SW 1271 (cell line): ENCODE measurements around the gene DMRT2.

Experiments used
- DNase-seq, 2 experiments: peaks; one replicate each; lab custom pipeline; 2025; lab: John Stamatoyannopoulos, UW

The DMRT2 gene

DNA sequence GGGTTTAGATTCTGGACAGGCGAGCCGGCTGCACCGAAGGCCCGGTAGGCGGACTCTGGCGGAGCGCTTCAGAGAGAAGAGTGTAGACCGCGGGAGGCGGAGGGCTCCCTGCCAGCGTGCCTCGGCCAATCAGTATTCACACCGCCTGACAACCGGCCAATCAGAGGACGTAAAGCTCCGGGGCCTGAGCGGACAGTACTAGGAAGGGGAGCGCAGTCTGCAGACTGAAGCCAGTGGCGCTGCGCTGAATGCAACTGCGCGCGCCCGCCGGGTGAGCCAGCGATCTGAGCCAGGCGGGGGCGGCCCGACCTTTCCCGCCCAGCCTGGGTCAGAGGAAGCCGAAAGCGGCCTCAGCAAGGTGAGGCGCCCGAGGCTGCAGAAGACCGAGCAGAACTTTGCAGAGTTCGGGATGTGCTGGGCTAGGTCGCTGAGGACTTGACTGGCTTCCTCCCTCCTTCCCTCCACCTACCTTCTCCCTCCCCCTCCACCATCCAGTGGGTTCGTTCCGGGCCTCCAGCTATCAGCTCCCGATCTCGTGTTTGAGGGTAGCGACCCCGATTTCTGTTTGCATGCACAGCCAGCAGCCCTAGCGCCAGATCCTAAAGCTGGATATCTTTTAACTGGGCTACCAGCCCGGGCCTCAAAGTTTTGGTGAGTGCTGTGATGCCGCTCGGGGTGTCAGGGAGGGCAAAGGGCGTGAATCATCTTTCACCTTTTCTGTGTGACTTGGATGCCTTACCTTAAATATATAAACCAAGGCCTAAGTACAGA, at the start of gene DMRT2:
TSS of gene DMRT2 (plus strand) at position 233 of the 771 bp plus-strand sequence. CDS start 1,257 bp downstream, outside the sequence.
- no peak for DNase-seq

DNA sequence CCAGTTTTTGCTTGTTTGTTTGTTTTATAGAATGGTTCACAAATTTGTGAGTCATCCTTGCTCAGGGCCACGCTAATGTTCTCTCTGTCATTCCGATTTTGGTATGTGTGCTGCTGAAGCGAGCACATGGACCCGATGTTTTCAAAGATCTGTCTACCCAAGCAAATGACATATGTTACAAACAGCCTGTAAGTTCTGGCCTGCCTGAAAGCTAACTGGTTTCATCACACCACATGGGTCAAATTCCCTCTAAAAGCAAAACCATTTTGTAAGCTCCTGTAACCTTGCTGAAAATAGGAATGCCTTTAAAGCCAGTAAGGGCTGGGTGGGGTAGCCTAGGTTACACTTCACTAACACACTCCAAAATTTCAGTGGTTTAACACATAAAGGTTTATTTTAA, 48.3 kb upstream of the DMRT2 start:
- no peak for DNase-seq

DNA sequence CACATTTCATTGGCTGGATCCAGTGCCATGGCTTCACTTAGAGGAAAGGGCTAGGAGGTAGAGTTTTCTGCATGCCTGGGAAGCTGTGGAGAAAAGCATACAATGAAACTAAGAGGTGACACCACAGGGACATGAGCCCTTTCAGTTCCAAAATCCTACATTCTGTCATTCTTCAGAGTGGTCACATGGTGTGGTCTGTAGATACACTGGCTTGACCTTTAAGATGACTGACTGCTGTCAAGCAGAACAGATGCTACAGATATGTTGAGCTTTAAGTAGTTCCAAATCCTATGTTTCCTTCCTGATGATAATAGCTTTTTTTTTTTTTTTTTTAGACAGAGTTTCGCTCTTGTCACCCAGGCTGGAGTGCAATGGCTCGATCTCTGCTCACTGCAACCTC, 47.5 kb upstream of the DMRT2 start:
- DNase-seq, result no peak

- DNase-seq, result peak in 1 of 2 experiments; percentile 7
These were observed 45.0 kb upstream of the DMRT2 start for GRCh38 chr9:1005043-1005667.

DNA sequence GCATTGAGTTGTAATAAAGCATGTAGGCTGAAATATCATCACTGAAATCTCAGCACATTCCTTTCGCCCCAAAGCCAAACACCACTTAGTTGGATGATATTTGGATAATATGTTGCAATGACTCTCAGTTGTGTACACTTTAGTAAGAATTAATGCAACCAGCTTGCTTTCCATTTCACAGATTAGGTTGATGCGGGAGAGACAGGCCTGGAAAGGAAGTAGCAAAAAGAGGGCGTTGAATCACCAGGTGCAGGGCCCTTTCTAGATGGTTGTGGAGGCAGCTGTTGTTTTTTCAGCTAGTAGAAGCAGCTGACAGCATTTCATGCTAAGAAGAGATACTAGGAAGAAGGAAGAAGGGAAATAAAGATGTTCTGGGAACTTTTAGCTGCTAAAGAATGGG, 42.8 kb upstream of the DMRT2 start:
- no peak for DNase-seq

- no peak for DNase-seq
These were observed 41.9 kb upstream of the DMRT2 start for GRCh38 chr9:1008216-1008615.

DNA sequence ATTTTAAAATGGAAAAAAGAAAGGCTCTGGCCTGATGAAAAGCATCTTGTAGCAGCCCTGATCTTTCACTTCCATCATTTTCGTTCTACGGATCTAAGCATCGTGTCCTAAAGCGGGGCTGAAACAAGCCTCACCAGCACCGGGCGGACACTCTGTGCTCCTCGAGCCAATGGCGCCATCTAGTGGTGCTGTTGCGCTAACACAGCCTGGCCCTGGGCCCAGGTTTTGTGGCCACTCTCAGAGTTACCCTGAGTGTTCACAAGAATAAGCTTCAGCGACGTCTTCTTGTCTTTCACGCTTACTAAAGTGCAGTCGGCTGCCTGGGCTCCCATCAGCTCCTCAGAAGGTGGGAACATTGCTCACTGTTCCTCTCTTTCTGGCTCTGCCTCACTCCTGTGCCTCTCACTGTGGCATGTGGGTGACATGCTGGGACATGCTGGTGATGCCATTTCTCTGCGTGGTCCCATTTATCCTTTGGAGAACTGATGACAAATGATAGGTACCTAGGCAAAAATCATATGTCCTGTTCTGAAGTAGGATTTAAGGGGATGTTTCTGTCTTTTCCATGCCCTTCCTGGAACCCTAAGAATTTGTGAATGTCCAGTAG, 41.0 kb upstream of the DMRT2 start:
- peak; percentile 7 to 16 for DNase-seq

DNA sequence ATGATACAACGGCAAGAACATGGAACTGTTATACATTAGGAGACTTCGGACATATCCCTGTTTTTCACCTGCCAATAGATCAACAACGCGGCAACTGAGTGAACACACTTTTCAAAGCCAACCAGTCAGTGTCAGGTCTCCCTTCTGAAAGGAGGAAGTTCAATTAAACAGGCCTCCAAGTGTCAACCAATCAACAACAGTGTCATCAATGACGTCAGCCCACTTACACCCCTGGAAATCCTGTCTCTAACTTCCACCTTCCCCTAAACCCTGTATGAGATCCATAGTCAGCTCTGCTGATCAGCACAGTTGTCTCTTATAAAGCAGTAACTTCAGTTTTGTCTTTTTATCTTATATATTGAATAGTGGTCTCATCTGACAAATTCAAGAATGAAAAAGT, 37.1 kb upstream of the DMRT2 start:
- DNase-seq, result no peak

GRCh38 chr9:1014225-1014624, 35.9 kb upstream of the DMRT2 start:
- no peak for DNase-seq

DNA sequence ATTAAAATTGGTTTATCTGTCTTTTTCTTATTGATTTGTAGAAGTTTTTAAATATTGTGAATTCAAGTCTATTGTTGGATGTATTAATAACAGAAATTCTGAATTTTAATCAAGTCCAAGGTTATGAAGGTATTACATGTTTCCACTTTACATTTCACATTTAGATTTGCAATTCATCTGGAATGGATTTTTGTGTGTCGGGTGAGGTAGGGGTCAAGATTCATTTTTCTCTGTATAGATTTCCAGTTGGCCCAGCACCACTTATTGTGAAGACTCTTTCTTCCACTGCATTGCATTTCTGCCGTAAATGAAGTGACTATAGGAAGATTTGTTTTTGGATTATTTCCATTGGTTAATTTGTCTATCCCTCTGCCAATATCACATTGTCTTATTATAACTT, 35.5 kb upstream of the DMRT2 start:
- no peak for DNase-seq

- DNase-seq, result no peak
These were observed 32.0 kb upstream of the DMRT2 start for GRCh38 chr9:1018121-1018520.

GRCh38 chr9:1024112-1024511, 26.0 kb upstream of the DMRT2 start:
- DNase-seq, result no peak

GRCh38 chr9:1025131-1025530, 25.0 kb upstream of the DMRT2 start:
- no peak for DNase-seq

DNA sequence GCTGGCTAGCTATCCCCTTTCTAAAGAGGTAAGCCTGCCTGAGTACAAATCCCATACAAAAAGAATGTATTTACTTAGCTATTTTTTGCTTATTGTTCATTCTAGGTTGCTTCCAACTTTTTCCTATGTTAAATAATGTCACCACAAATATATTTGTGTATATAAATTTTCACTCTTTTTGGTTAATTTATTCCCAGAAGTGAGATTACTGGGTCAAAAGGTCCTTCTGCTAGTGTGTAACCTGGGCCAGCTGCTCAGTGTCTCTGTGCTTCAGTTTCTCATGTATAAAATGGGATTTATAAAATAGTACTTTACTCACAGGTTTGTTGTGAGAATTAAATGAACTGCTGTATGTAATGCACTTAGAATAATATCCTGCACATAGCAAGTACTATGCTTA, 23.9 kb upstream of the DMRT2 start:
- DNase-seq, result no peak

- no peak for DNase-seq
These were observed 21.5 kb upstream of the DMRT2 start for GRCh38 chr9:1028501-1029190.

- no peak for DNase-seq
These were observed 18.1 kb upstream of the DMRT2 start for GRCh38 chr9:1031951-1032601.

GRCh38 chr9:1034271-1034670, 15.9 kb upstream of the DMRT2 start:
- no peak for DNase-seq

DNA sequence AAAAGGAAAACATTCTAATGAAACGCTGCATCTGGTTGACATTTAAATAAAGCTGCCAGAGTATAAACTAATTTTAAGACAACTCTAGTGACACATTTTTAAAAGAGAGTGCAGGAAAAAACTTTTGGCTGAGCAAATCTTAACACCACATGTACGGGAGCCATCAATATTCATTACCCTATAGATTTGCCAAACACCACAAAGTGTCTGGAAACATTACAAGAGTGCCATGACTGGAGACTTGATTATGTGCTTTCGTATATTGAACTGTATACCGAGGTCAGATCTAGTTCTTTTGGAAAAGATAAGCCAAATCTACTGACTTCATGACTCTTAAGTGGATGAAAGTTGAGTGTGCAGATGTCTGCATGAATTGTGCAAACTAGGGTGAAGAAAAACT, 10.6 kb upstream of the DMRT2 start:
- no peak for DNase-seq

DNA sequence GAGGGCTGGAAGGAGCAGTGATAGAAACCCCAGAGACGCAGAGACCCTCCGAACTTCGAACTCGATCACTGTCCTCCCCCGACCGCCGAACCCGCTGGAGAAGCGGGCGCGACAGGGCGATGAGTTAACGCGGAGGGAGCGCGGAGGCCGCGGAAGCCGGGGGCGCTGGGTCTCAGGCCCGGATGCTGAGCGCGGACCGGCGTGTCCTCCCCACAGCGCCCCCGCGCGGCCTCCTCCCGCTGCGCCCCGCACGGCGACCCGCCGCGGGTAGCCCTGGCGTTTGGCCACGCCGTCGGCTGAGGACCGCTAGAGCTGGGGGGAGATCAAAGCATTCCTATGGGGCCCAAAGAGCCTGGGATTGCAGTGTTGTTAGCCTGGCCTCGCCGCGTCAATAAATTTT, 7.7 kb upstream of the DMRT2 start:
- DNase-seq, result no peak

DNA sequence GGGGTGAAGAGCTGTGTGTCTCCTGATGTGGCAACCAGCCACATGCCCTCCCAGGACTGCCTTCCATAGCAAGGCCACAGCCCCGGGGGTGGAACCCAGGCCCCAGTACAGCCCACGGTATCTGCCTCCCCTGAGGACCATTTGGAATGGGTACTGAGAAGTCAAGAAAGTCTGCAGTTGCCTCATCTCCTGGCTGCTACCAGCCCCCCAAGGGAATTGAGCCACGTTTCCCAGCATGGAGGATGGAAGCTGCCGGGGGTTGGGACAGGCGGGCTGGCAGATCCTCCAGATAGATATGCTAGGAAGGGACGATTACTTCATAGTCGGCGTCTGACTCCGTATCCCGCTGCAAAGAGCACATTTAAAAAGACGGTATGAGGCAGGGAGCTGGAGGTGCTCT, 5.5 kb upstream of the DMRT2 start:
- DNase-seq, result no peak

DNA sequence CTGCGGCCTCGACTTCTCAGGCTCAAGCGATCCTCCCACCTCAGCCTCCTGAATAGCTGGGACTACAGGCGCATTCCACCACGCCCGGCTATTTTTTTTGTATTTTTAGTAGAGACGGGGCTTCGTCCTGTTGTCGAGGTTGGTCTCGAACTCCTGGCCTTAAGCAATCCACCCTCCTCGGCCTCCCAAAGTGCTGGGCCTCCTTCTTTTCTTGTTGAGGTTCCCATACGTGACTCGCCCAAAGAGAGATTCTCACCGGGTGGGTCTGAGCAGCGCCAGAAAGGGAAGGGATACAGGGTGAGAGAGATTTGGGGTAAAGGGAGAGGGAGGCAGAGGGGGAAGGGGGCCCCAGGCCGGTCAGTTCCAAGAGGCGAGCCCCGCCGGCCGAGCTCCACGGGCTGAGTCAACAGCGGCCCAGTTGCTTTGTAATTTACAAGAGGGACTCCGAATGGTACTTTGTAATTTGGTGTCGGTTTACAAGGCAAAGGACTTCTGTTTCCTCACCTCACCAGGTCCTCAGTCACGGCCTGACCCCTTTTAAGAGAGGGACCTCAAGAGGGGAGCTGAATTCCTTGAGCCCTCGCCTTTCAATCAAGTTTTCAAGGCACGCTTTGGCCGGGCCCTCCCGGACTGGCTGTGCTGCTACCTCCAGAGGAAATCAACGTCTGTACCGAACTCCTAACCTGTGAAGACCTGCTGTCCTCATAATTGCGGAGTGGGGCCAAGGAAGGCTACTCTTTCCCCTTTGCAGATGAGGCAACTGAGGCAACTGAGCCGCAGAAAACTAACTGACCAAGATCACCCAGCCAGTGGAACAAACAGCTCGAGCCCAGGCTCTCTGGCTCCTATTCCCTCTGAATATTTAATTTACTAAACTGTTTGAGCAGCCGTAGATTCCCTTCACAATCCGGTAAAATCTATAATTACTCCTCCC, 3.3 kb upstream of the DMRT2 start:
- DNase-seq, result no peak
